Natural killer cell treated with Interleukin-12 subunit alpha and Interleukin-12 subunit beta and Interleukin-15 and Interleukin-18, amount 100 ng/mL, for 72 hours (primary cell): ENCODE measurements around the gene DIP2C. TPM values are rescaled to one million over a fixed set of nuclear protein-coding genes. Genes with fewer than 3 reads are reported as not detected.

Source experiments
- ATAC-seq, 2 donors: fragments of 150-1000 bp; cut with Tn5 transposase in 1 of 2; sonication (Bioruptor Pico), chemical (Tn5 transposase) in 1 of 2; 2 replicates each; pipeline ENCODE4 v1.10.0; 2021
- DNase-seq: peaks from one replicate; pipeline ENCODE4 v3.0.0; 2022; ENCODE audit warnings: low spot score
- H3K27ac Mint-ChIP-seq, 2 donors: 1 replicate in 1 of 2; 2 replicates in 1 of 2; pipeline ENCODE4 v1.8.0; 2022; ENCODE audit warnings: mixed read lengths in 2 of 2, mild to moderate bottlenecking in 1 of 2, moderate library complexity in 1 of 2
- H3K27me3 Mint-ChIP-seq, 2 donors: 1 replicate in 1 of 2; 2 replicates in 1 of 2; pipeline ENCODE4 v1.8.0; 2022; ENCODE audit warnings: mixed read lengths in 2 of 2
- H3K36me3 Mint-ChIP-seq: one replicate; pipeline ENCODE4 v1.8.0; 2022; ENCODE audit warnings: mixed read lengths
- H3K4me1 Mint-ChIP-seq, 2 donors: 1 replicate in 1 of 2; 2 replicates in 1 of 2; pipeline ENCODE4 v1.8.0; 2022; ENCODE audit warnings: low read depth in 2 of 2, mixed read lengths in 2 of 2, mild to moderate bottlenecking in 1 of 2
- H3K4me3 Mint-ChIP-seq: one replicate; pipeline ENCODE4 v1.8.0; 2022; ENCODE audit warnings: mixed read lengths
- H3K9me3 Mint-ChIP-seq: 2 replicates; pipeline ENCODE4 v1.8.0; 2022; ENCODE audit warnings: mixed read lengths
- total RNA-seq, 2 donors: library from RNA; stranded (reverse); gene quantifications; one replicate each; pipeline ENCODE4 v1.2.3, GENCODE V29; 2022

The DIP2C gene
- total RNA-seq, 2 donors from 2014 or later, result 0.57 to 0.98 TPM

DNA sequence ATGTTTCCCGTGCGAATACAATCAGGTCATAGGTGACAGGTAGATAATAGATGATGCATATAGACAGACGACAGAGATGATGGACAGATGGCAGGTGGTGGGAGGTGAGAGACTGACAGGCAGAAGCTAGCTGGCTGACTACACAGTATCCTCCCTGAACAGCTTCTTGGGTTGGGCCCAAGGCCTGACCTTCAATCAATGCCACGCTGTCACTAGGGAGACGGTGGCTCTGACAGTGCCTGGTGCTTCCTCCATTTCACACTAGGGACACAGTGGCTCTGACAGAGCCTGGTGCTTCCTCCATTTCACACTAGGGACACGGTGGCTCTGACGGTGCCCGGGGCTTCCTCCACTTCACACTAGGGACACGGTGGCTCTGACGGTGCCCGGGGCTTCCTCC lies 200.1 kb downstream of the DIP2C start:
- no peak for DNase-seq
- no peaks in the 10 kb centered on the region for H3K9me3 Mint-ChIP-seq

GRCh38 chr10:488933-489215 lies 200.6 kb downstream of the DIP2C start:
- no peaks in the 10 kb centered on the region for H3K9me3 Mint-ChIP-seq
- H3K27me3 Mint-ChIP-seq, result peaks cover 20 to 23% of the 10 kb centered on the region in 2 donors
- DNase-seq (no peak), ATAC-seq (no peak)
- no peaks in the 10 kb centered on the region for H3K36me3 Mint-ChIP-seq
- no peak overlapping the region for H3K4me3 Mint-ChIP-seq
- H3K27ac Mint-ChIP-seq, result no peak overlapping the region
- peaks cover 8 to 11% of the 10 kb centered on the region in 2 donors for H3K4me1 Mint-ChIP-seq

More for the DNA sequence above, 200.1 kb downstream of the DIP2C start:
- no peak for ATAC-seq
- peaks cover 6 to 8% of the 10 kb centered on the region in 2 donors for H3K4me1 Mint-ChIP-seq
- no peak overlapping the region for H3K27ac Mint-ChIP-seq
- H3K27me3 Mint-ChIP-seq, result peaks cover 21 to 23% of the 10 kb centered on the region in 2 donors
- no peak overlapping the region for H3K4me3 Mint-ChIP-seq
- no peaks in the 10 kb centered on the region for H3K36me3 Mint-ChIP-seq

- no peak for DNase-seq
- no peak overlapping the region for H3K4me3 Mint-ChIP-seq
- no peak overlapping the region for H3K27ac Mint-ChIP-seq
- H3K27me3 Mint-ChIP-seq, result peaks cover 18 to 21% of the 10 kb centered on the region in 2 donors
- H3K36me3 Mint-ChIP-seq, result no peaks in the 10 kb centered on the region
- H3K9me3 Mint-ChIP-seq, result no peaks in the 10 kb centered on the region
- peaks cover 8 to 11% of the 10 kb centered on the region in 2 donors for H3K4me1 Mint-ChIP-seq
- no peak for ATAC-seq
Measured at GRCh38 chr10:488081-488932, 201.2 kb downstream of the DIP2C start.

DNA sequence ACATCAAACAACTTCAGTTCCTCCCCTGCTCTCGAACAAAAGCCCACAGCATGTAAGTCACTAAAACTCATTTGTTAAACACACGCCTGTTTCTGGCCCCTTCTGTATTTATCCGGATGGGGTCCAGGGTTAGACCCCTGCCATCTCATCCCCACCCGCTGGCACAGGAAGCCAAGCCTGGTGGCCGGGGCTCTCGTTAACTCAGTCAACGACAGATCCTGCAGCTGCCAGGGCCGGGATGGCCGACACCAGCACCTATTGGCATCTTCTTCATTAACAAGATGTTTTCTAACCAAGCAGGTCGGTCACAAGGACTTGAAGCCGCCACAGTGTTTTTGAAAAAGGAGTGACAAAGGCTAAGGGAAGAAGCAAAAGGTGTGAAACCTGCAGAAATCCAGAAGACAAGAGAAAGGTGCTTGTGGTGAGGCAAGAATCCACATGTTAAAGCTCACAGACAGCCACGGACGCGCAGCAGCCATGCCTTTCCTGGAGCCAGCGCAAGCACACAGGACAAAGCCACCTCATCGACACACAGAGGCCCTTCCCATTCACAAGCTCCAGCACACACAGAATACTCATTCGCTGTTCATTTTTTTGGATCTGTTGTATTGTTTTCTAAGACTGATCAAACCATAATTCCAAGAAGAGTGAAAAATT lies 202.7 kb downstream of the DIP2C start:
- no peaks in the 10 kb centered on the region for H3K9me3 Mint-ChIP-seq
- ATAC-seq (no peak), DNase-seq (no peak)
- H3K27ac Mint-ChIP-seq, result no peak overlapping the region
- peaks cover 8 to 11% of the 10 kb centered on the region in 2 donors for H3K4me1 Mint-ChIP-seq
- no peak overlapping the region for H3K4me3 Mint-ChIP-seq
- H3K27me3 Mint-ChIP-seq, result peaks cover 6 to 8% of the 10 kb centered on the region in 2 donors
- H3K36me3 Mint-ChIP-seq, result no peaks in the 10 kb centered on the region

DNA sequence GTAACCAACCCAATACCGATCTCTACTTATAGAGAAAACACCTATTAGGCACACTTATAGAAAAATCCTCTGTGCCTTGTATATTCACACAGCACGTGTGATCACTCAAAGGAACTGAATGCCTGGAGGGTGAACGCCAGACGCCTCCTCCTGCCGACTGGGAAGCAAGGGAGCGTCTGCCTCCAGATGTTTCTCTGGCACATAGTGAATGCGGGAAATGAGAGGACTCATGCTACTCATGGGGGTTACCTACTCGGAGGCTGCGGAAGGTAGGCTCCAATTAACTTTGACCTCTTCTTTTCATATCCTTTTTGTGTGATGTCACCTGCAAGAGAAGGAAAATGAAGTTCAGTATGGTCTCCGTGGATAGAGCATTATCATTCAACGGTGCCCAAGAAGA lies 203.3 kb downstream of the DIP2C start:
- H3K27me3 Mint-ChIP-seq, result peaks cover 6 to 8% of the 10 kb centered on the region in 2 donors
- no peaks in the 10 kb centered on the region for H3K9me3 Mint-ChIP-seq
- peak overlapping the region in 1 of 2 donors; percentile 90 for H3K27ac Mint-ChIP-seq
- H3K36me3 Mint-ChIP-seq, result no peaks in the 10 kb centered on the region
- no peak for ATAC-seq
- peaks cover 8 to 11% of the 10 kb centered on the region in 2 donors for H3K4me1 Mint-ChIP-seq
- DNase-seq, result no peak
- H3K4me3 Mint-ChIP-seq, result peak overlapping the region; percentile 81

GRCh38 chr10:485776-486175 lies 203.7 kb downstream of the DIP2C start:
- ATAC-seq, result no peak
- Mint-ChIP-seq H3K4me3 (peak overlapping the region; percentile 81), H3K27me3 (peaks cover 6 to 8% of the 10 kb centered on the region in 2 donors), H3K36me3 (no peaks in the 10 kb centered on the region), H3K4me1 (peaks cover 8 to 11% of the 10 kb centered on the region in 2 donors), H3K9me3 (no peaks in the 10 kb centered on the region), H3K27ac (peak overlapping the region; percentile 61 to 90)
- no peak for DNase-seq

DNA sequence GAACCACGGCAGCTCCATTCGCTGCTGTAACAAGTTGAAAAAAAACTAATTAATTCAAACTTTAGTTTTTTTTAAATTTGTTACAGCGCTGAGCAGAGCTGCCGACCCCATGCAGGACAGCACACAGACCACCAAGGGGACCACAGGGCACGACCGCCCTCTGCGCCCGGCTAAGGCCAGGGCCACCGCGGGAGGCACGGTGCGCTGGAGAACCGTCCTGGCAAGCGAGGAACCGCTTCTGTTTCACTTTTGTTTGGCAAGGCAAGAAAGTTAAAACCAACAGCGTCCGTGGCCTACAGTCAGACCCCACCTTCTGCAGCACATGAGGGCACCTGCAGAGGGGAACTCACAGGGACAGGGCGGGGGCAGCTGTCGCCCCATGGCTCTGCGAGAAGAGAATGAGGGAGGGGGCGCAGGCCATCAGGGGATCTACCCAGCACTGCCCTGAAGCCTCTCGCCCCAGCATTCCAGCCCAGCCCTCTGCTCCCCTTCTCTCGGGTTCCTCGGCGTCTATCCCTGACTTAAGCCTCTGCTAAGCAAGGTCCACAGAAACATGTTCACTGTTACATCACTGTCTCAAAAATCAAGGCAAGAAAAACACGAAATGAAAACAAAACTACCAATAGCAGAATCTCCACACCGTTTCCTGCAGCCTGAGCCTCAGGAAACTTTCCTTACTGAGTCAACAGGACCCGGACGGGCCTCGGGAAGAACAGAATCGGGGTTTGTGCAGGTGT lies 204.4 kb downstream of the DIP2C start:
- peak; percentile 74 to 75 for ATAC-seq
- peaks cover 3 to 4% of the 10 kb centered on the region in 2 donors for H3K27me3 Mint-ChIP-seq
- H3K4me1 Mint-ChIP-seq, result peaks cover 8 to 11% of the 10 kb centered on the region in 2 donors
- H3K9me3 Mint-ChIP-seq, result no peaks in the 10 kb centered on the region
- H3K27ac Mint-ChIP-seq, result peak overlapping the region; percentile 61 to 90
- H3K4me3 Mint-ChIP-seq, result peak overlapping the region; percentile 81
- H3K36me3 Mint-ChIP-seq, result no peaks in the 10 kb centered on the region
- no peak for DNase-seq

DNA sequence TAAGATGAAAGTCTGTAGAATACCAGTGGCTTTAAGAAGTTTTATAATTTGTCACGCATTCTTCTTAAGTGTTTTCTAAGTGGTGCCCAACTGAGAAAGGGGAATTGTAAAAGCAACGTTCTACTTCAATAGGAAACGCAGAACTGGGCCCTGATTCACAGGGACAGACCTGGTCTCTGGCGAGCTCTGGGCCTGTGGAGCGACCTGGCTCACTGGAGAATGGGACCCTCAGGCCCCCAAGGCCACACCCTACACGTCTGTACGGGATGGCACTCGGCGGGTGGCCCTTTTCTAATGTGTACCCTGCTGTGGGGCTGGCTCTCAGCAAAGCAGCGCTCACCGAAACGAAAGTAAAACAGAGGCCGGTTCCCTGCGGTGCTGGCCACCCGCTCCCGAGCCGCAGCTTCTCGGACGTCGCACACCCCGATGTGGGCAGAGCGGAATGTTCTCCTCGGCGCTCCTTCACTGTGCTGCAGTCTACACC lies 205.0 kb downstream of the DIP2C start:
- Mint-ChIP-seq H3K27ac (peak overlapping the region; percentile 61 to 90), H3K27me3 (peaks cover 0 to 3% of the 10 kb centered on the region in 2 donors), H3K9me3 (no peaks in the 10 kb centered on the region), H3K4me3 (peak overlapping the region; percentile 81), H3K4me1 (peaks cover 8 to 11% of the 10 kb centered on the region in 2 donors), H3K36me3 (no peaks in the 10 kb centered on the region)
- ATAC-seq, result peak; percentile 76 to 83
- no peak for DNase-seq

GRCh38 chr10:483261-483660 lies 206.2 kb downstream of the DIP2C start:
- H3K4me3 Mint-ChIP-seq, result no peak overlapping the region
- no peaks in the 10 kb centered on the region for H3K9me3 Mint-ChIP-seq
- DNase-seq (no peak), ATAC-seq (no peak)
- H3K27ac Mint-ChIP-seq, result no peak overlapping the region
- H3K27me3 Mint-ChIP-seq, result no peaks in the 10 kb centered on the region
- peaks cover 13 to 15% of the 10 kb centered on the region in 2 donors for H3K4me1 Mint-ChIP-seq
- peaks cover 5% of the 10 kb centered on the region for H3K36me3 Mint-ChIP-seq

- Mint-ChIP-seq H3K27ac (no peak overlapping the region), H3K9me3 (no peaks in the 10 kb centered on the region), H3K27me3 (no peaks in the 10 kb centered on the region), H3K4me3 (no peak overlapping the region), H3K4me1 (peaks cover 13 to 15% of the 10 kb centered on the region in 2 donors), H3K36me3 (peaks cover 5% of the 10 kb centered on the region)
- DNase-seq (no peak), ATAC-seq (no peak)
Measured at GRCh38 chr10:482848-483247, 206.6 kb downstream of the DIP2C start.

- peaks cover 3% of the 10 kb centered on the region for H3K9me3 Mint-ChIP-seq
- H3K27me3 Mint-ChIP-seq, result no peaks in the 10 kb centered on the region
- peaks cover 13% of the 10 kb centered on the region for H3K36me3 Mint-ChIP-seq
- ATAC-seq (no peak), DNase-seq (no peak)
- peaks cover 15 to 19% of the 10 kb centered on the region in 2 donors for H3K4me1 Mint-ChIP-seq
- no peak overlapping the region for H3K4me3 Mint-ChIP-seq
- no peak overlapping the region for H3K27ac Mint-ChIP-seq
Measured at GRCh38 chr10:482051-482501, 207.4 kb downstream of the DIP2C start.

GRCh38 chr10:481628-482027 lies 207.8 kb downstream of the DIP2C start:
- no peak for ATAC-seq
- Mint-ChIP-seq H3K4me1 (peaks cover 20 to 23% of the 10 kb centered on the region in 2 donors), H3K9me3 (peaks cover 3% of the 10 kb centered on the region), H3K27ac (no peak overlapping the region), H3K36me3 (peaks cover 17% of the 10 kb centered on the region), H3K4me3 (no peak overlapping the region), H3K27me3 (no peaks in the 10 kb centered on the region)
- DNase-seq, result no peak

DNA sequence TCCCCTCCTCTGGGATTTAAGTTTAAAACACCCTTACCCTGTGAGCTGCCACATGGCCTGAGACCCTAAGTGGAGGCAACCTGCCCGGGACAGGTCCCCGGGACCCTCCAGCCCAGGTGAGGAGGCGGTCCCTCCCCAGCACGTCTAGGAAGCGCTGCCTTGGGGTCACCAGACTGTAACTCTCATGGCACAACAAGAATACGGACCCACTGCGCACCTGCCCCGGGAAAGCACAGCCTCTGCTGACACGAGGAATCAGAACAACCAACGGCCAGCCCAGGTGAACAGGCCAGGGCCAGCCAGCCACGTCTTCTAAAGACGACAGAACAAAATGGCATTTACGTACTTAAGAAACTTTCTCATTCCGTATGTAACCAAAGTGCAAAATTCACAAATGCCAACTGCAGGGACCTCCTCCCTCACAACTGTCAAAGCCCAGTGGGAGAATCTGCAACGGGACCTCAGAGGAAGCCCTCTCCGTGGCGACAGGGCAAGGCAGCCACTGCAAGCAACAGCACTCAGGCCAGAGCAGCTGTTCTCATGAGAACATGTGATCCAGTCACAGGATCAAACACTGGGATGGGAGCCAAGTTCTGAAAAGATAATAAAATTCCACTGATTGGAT lies 208.4 kb downstream of the DIP2C start:
- no peak for DNase-seq

More for the DNA sequence above, 208.4 kb downstream of the DIP2C start:
- no peak overlapping the region for H3K4me3 Mint-ChIP-seq
- ATAC-seq, result no peak
- no peaks in the 10 kb centered on the region for H3K27me3 Mint-ChIP-seq
- peaks cover 17% of the 10 kb centered on the region for H3K36me3 Mint-ChIP-seq
- peaks cover 3% of the 10 kb centered on the region for H3K9me3 Mint-ChIP-seq
- H3K4me1 Mint-ChIP-seq, result peaks cover 20 to 23% of the 10 kb centered on the region in 2 donors
- no peak overlapping the region for H3K27ac Mint-ChIP-seq
